ENCODE data around the gene CDAN1. TPM values are rescaled to one million over a fixed set of nuclear protein-coding genes. Genes with fewer than 3 reads are reported as not detected.

CDAN1 gene
- total and polyA plus RNA-seq, 2 of the 4 experiments (the other 2 are of a cell fraction) = 4.7 to 5.6 TPM

DNA sequence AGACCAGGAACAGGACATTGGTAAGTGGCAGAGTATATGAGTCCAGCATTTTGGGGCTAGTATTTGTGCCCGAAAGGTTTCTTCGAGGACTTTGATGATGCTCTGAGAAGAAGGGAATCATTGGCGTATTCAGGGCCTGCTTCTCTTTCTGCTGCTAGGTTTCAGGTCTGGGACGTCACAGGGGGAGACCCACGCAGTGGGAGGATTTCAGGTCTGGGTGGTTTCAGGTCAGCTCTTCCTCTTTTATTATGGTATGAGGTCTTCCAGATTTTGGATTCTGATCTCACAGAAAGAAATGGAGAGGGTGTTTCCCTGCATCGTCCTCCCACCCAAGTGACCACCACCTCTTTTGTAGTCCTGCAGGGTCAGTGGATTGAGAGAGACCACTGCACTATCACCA, 62.5 kb downstream of the CDAN1 start:
- peaks cover 11% of the 10 kb centered on the region for H3K9me1 ChIP-seq (ENCODE audit: insufficient read depth, low read length)
- no TSS peak for BruUV-seq (replicated peaks)
- H4K8ac ChIP-seq (ENCODE audit: low read depth in 2 of 2, low read length in 2 of 2) = no peak overlapping the region
- H3K4me2 ChIP-seq (ENCODE audit: low read depth, low read length) = no peak overlapping the region
- no peak overlapping the region for H4K91ac ChIP-seq (ENCODE audit: insufficient read depth, low read depth, low read length)
- CTCF ChIA-PET = no interaction called here
- no peak overlapping the region for H2BK15ac ChIP-seq (ENCODE audit: low read depth, low read length)
- no peak overlapping the region for H3K4ac ChIP-seq (ENCODE audit: low read depth, low read length)
- H3K79me1 ChIP-seq (ENCODE audit: low read depth in 1 of 2, low read length in 2 of 2) = no peaks in the 10 kb centered on the region
- H3K4me1 ChIP-seq (ENCODE audit: control insufficient read depth, insufficient read depth, low read length) = peaks cover 2% of the 10 kb centered on the region; the same call in 1 of the 2 replicates
- H2BK5ac ChIP-seq (ENCODE audit: low read depth, low read length, poor library complexity, severe bottlenecking) = no peak overlapping the region
- intact Hi-C loops (cut with micrococcal nuclease) = no loop called here
- no peak overlapping the region for H2BK120ac ChIP-seq (ENCODE audit: low read depth, low read length)
- POLR2A ChIA-PET (ENCODE audit: unreplicated experiment) = no interaction called here
- ATAC-seq (ENCODE audit: low read depth) = no peak
- no peak overlapping the region for H3K27ac ChIP-seq (ENCODE audit: insufficient read depth, low read length)
- no peaks in the 10 kb centered on the region for H3K27me3 ChIP-seq (ENCODE audit: control insufficient read depth, insufficient read depth, low read length)
- H3K9me3 ChIP-seq (ENCODE audit: control insufficient read depth, insufficient read depth, low read length) = no peaks in the 10 kb centered on the region
- in situ Hi-C loops (cut with MboI; ENCODE audit: low sequenced_read_pairs) = no loop called here
- H3K56ac ChIP-seq (ENCODE audit: extremely low read depth, insufficient read depth, low read length) = no peak overlapping the region
- WGBS, 2 experiments (ENCODE audit: extremely low coverage in 2 of 2, insufficient read length in 1 of 2) = 100% methylated on average over 1 of the region's 6 CpGs; no CpG with 5 or more reads in 1 of the 2 experiments
- H2AK5ac ChIP-seq (ENCODE audit: low read depth, low read length) = no peak overlapping the region
- H4K20me1 ChIP-seq (ENCODE audit: insufficient read depth, low read length) = no peaks in the 10 kb centered on the region
- H4K5ac ChIP-seq (ENCODE audit: low read depth, low read length) = no peak overlapping the region
- H2AFZ ChIP-seq (replicated peaks; ENCODE audit: low read length, poor library complexity) = no peak overlapping the region
- no peak overlapping the region for H3K4me3 ChIP-seq (ENCODE audit: insufficient read depth, low read depth, low read length)
- dilution Hi-C loops (cut with HindIII; ENCODE audit: low sequenced_read_pairs, unreplicated experiment) = no loop called here
- no peak overlapping the region for H3K23ac ChIP-seq (ENCODE audit: low read depth, low read length)
- no peak for DNase-seq
- TF ChIP-seq, protein P1, sequence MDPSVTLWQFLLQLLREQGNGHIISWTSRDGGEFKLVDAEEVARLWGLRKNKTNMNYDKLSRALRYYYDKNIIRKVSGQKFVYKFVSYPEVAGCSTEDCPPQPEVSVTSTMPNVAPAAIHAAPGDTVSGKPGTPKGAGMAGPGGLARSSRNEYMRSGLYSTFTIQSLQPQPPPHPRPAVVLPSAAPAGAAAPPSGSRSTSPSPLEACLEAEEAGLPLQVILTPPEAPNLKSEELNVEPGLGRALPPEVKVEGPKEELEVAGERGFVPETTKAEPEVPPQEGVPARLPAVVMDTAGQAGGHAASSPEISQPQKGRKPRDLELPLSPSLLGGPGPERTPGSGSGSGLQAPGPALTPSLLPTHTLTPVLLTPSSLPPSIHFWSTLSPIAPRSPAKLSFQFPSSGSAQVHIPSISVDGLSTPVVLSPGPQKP (IDR thresholded peaks at IDR 0.05; ENCODE audit: borderline replicate concordance, low read depth, low read length) = no peak
- H3K9ac ChIP-seq (ENCODE audit: low read depth, low read length) = no peak overlapping the region
- H3K36me3 ChIP-seq (ENCODE audit: control insufficient read depth, insufficient read depth, low read length) = peaks cover 16% of the 10 kb centered on the region
- no peak overlapping the region for H3K18ac ChIP-seq (ENCODE audit: low read depth, low read length)
- H2BK20ac ChIP-seq (ENCODE audit: low read depth, low read length) = no peak overlapping the region
- H2AK9ac ChIP-seq (replicated peaks; ENCODE audit: low read depth, low read length, poor library complexity) = no peak overlapping the region
- no peak overlapping the region for H3K14ac ChIP-seq (replicated peaks; ENCODE audit: low read depth, low read length)

Other genes starting within 250 kb of the CDAN1 start
- 87.5 and 107 TPM in 2 replicates for gene ZNF106, start 246.0 kb downstream of the CDAN1 start, total RNA-seq (2012; rRNA removed)
- 19.2 TPM in 2 replicates for gene ZNF106, start 246.0 kb downstream of the CDAN1 start, polyA plus RNA-seq (2012; rRNA removed)
- gene SNAP23, start 241.5 kb downstream of the CDAN1 start, total RNA-seq (2012; rRNA removed) = 36.0 and 72.5 TPM in 2 replicates
- gene SNAP23, start 241.5 kb downstream of the CDAN1 start, polyA plus RNA-seq (2012; rRNA removed) = 37.2 and 45.5 TPM in 2 replicates
- gene LRRC57, start 188.3 kb downstream of the CDAN1 start, total RNA-seq (2012; rRNA removed) = 9.5 and 10.0 TPM in 2 replicates
- 7.4 and 11.3 TPM in 2 replicates for gene LRRC57, start 188.3 kb downstream of the CDAN1 start, polyA plus RNA-seq (2012; rRNA removed)
- gene HAUS2, start 188.3 kb downstream of the CDAN1 start, total RNA-seq (2012; rRNA removed) = 22.4 and 29.2 TPM in 2 replicates
- gene HAUS2, start 188.3 kb downstream of the CDAN1 start, polyA plus RNA-seq (2012; rRNA removed) = 12.3 and 18.4 TPM in 2 replicates
- gene STARD9, start 161.5 kb downstream of the CDAN1 start, total RNA-seq (2012; rRNA removed) = 3.1 and 3.2 TPM in 2 replicates
- 2.0 and 2.2 TPM in 2 replicates for gene STARD9, start 161.5 kb downstream of the CDAN1 start, polyA plus RNA-seq (2012; rRNA removed)
- 3.2 and 5.6 TPM in 2 replicates for gene TTBK2, start 183.7 kb upstream of the CDAN1 start, total RNA-seq (2012; rRNA removed)
- gene TTBK2, start 183.7 kb upstream of the CDAN1 start, polyA plus RNA-seq (2012; rRNA removed) = 2.4 and 2.5 TPM in 2 replicates

All from IMR-90 (cell line).